ENCODE data around the gene CCNI2.

Gene CCNI2

DNA sequence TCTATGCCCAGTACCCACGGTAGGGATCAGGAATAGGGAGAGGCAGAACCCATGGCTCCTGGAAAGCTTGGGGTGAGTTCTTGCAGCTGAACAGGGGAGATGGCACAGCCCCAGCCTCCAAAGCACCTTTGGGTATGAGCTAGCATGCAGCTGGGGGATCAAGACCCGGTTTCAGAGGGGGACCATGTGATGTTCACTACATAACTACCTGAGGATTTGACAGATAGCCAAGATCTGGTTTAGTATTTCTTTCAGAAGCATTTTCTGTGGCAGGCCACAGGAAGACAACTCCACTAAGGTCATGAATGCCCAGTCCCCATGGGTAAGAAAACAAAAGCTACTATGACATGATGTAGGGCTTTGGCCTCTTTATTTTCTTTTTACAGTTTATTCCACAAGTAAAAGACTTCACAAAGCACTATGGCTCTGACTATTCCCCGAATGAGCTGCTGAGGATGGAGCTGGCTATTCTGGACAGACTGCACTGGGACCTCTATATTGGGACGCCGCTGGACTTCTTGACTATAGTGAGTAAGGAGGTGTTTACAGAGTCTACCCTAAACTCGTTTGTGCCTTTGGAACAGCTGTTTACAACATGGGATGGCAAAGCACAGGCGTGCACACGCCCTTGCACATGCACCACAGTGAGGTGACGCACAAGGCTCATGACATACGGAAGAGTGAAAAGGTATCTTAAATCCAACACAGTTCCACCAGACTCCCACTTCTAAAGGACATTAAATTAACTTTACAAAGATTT, 3.4 kb downstream of the CCNI2 start:
- no peak for DNase-seq

DNA sequence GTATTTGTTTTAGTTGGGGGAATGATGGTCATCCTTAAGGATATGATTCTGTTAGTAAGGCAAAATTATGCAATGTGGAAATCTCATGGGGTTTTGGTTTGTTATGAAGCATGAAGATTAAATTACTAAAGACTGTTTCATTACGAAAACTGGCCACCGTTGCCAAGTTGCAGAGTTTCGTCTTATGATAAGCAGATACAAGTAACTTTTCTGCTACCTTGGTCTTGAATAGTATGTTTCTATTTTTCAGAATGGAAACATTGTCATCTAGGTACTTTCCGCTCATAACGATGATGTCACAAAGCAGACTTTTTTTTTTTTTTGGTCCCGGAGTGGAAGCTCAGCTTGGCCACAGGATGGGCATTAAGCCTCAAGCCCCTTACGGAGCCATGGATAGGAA, 4.2 kb downstream of the CCNI2 start:
- no peak for DNase-seq

DNA sequence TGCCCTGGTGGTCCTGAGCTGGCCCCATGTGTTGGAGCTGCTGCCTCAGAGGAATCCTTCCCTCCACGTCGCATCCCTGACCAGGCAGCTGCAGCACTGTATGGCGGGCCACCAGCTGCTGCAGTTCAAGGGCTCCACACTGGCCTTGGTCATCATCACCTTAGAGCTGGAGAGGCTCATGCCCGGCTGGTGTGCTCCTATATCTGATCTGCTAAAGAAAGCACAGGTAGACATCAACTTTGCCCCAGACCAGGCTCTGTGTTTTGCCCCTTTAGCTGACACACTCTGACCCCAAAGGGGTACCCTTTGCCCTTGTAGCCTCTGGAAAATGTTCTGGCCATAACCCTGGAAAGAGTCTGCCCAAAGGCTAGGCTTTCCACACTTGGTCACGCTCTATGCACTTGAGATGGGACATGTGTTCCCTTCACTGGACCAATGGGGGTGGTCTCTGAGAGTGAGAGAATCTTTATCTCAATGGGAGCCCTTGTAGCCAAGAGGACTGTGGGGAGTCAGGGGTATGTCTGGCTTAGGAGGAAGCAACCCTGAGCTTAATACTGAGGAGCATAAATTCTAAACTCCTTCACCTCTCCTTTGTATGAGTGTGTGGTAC, 4.8 kb downstream of the CCNI2 start:
- no peak for DNase-seq

DNA sequence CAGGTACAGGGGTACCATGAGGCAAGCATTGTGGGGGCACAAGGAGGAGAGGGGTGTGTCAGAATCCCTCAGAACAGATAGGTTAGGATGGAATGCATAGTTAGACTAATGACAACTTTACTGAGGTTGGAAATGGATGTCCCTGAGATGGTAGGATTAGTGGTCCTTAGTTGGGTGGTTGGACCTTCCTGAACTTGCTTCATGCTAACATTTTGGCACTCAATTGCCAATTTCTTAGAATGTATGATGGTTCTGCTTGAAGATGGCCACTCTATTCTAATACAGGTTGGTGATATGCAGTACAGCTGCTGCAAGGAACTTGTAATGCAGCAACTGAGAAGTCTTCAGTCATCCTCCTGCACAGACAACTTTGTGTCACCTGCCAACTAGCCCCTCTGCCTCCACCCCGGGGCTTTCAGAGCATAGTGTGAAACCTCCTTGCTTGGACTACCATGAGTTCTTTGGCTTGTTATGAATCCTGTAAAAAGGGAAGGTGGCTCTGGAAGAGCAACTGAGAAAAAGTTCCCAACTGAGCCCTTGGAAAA, 5.4 kb downstream of the CCNI2 start:
- no peak for DNase-seq

DNA sequence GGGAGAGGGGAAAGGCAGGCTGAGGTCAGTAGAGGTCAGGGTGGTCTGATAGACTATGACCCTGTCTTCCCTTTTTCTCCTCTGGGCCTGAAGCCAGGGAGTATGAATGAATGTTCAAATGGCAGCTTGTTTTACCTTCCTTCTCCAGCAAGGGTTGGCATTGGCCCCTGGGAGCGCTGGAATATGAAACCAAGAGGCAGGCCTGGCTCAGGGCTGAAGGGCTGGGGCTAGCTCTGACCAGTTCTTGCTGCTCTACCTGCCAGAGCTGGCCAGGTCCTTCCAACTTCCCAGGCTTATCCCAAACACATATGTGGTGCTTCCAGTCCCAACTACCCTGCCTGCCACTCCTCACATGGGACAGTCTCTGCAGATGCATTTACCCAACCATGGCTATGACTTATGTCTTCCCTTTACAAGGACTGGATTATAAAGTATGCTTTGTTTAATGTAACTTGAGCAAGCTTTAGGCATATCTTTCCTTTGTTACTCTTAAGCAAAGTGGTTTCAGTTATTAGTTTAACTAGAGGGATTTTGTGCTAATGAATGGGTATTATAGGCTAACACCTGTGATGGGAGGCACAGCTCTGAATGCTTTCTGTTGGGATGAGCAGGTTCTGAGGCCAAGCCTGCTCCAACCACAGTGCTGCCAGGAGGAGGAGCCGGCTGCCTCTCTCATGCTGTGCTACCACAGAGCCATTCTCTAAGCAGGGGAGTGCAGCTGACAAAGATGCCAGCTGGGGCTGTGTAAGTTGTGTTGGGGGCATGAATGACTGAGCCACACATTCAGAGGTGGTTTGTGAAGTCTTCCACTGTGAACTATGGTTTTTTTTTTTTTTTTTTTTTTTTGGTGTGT, 6.1 kb downstream of the CCNI2 start:
- DNase-seq, result no peak

DNA sequence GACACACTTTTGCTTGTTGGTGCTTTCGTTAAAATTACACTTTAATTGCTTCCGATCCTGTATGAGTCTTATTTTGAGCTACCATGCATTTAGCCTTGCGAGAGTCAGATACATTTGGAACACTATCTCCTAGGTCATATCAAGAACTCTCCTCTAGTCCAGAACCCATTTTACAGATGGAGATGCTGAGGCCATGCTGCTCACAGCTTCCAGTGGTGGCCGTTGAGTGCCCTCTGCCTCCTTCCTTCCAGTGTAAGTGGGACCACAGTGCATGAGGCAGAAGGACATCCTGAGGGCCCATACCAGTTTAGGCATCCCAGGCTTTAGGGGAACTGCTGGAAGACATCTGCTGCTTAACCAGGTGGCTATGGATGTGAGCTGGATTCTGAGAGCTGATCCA, 6.9 kb downstream of the CCNI2 start:
- DNase-seq, result no peak

DNA sequence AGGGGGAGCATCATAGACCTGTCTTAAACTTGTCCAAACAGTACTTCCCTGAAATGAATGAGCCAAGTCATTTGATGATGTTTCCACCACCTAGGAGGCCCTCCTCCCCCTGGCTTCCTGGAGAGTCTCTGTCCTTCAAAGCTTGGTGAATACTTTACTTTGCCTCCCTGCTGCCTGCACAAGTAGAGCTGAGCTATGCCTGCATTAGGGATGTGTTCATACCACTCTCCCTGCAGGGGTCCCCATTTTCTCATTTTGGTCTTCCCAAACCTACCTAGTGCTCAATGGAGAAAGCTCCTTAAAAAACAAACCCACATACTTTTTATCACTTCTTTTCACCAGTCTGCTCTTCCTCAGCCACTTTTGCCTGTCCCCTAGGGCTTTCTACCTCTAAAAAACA, 7.7 kb downstream of the CCNI2 start:
- DNase-seq, result no peak

DNA sequence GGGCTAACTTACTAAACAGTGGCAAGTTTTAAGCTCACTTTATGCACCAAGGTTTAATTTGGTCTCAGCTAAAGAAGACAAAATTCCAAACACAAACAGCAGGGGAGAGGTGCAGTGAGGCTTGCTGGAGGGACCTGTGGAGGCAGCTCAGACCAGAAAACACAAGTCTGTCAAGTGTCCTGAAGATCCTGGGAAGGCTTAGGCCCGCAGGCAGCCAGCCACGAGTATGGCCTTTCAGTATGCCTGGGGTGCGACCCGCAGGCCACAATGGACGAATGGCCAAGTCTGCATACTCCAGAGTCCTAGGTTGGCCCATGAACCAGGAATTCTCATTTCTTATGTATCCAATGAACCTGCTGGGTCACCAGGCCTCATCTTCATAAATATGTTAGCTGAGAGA, 9.3 kb downstream of the CCNI2 start:
- DNase-seq, result no peak

DNA sequence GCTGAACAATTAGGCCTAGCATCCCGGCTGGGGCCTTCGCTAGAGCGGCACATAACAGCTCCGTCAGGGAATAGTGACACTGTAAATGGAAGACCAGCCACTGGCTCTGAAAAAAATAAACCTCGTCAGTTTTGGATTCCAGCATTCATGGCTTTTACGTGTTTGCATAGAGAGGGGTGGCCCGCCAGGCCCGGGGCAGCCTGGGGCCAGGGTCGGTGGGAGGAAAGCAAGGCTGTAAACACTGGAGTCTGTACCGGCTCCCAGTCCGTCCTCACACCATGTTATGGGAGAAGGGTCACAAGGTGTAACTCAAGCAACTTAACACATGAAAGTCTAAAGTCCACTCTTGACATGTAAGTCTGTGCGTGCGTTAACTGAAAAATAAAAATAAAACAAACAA, 11.2 kb downstream of the CCNI2 start:
- no peak for DNase-seq

DNA sequence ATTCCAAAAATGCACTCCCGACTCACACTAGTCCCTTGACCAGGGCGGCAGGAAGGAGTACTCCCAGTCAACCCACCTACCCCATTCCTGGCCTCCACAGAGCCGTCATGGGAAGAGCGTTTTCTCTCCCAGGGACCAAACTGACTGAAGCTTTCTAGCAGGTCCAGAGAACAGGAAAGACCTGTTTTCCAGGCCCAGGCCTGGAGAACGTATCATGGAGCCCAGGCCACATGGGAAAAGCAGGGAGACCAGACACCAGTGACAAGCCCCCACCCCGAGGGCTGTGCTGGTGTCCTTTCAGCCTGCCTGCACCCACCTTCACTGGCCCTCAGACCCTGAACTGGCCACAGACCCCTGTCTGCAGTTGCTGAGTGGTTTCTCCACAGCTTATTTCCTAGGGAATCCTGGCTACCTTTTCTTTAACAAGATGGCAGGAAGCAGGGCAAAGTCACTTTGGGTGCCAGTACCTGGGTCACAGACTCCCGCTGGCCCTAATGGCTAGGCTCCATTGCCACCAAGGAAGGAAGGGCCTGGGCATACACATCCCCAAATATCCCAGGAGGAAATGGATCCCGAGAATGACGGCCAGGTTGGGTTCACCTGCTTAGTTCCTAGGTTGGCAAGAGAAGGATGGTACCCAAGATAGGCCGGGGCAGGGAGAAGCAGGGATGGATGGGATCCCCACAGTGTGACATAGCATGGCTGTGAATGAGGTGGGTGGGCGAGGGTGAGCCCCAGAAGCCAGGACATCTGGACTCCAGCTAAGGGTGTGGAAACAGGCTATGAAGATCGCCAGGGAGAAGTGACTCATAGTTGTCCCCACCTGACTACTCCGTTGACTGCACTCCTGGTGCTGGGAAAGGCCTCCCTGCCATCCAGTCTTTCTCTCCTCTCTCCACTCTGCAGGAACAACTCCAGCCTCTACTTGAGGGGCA, 12.2 kb downstream of the CCNI2 start:
- DNase-seq, result no peak

DNA sequence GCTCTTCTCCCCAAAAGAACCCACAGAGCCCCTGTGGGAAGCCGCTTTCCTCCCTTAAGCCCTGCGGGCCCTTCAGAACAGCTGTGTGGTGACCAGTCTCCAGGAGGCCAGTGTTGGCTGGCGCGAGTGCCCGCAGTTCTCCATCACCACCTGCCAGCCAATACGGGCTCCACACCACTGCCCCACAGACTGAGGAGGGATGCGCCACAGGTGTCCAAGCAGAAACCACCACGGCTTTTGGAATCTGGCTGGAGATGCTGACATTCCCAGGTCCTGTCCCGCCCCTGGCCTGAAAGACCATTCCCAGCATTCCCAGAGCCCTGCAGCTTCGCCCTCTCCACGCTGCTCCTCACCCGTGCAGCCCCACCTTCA, 12.8 kb downstream of the CCNI2 start:
- DNase-seq, result no peak

DNA sequence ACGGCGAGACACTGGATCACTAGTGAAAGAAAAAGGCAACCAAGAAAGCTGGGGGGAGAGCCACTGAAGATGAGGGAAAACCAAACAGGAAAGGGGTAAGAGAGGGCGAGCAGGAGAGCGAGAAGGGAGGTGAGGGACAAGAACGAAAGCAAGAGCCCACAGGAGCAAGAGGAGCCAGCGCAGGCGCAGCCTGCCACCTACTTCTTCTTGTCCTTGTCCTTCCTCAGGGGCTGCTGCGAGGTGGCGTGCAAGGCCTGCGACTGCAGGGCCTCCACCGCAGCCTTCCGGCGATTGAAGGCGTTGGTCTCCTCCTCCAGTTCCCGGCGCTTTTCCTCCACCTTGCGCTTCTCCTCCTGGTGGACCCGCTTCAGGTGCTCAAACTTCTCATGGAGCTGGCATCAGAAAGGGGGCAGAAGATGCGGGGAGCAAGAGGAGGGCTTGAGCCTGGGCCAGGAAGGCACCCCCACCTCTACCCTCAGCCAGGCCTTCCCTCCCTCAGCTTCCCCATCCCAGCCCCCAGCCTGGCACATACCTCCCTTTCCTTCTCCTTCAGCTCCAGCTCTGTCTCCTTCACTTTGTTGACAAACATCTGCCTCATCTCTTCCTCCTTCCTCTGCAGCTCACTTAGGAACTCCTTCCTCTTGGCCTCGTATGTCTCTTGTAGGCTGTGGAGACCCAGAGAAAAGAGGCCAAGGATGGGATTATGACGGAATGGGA, 13.5 kb downstream of the CCNI2 start:
- DNase-seq, result no peak

DNA sequence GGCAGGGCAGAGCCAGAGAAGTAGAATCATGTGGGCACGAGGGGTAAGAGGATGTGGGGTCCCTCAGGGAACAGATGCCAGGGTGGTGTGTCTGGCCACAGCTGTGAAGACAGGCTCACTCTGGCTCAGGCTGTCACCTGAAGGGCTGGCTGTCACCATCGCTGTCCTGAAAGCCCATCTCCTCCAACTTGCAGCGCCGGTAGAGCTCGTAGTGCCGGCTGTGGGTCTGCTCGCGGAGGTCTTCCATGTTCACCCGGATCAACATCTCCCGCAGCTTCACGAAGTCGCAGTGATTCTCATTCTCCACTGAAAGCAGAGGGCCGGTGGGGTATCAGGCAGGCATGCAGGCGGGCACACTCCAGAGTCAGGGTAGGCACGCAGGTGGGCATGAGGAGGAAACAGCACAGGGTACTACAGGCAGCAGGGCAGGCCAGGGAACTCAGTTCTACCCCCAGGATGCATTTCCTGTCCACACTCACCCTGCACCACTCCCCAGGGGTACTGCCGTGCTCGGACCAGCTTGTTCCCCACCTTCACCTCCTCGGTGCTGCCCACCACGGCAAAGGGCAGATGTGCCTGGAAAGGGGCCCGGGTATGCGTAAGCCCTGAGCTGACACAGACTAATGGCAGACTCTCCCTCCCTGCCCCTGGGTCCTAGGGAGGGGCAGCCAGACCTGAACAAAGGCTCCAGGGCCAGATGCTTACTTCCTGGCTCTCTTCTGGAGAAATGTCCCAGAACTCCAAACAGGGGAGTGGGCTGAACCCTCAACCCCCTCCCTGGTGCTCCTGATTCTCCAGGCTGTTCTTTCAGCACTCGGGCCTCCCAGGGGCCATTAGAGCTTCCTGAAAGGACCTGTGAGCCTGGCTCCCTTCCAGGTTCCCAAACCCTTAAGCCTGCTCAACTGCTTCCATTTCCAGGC, 14.4 kb downstream of the CCNI2 start:
- no peak for DNase-seq

DNA sequence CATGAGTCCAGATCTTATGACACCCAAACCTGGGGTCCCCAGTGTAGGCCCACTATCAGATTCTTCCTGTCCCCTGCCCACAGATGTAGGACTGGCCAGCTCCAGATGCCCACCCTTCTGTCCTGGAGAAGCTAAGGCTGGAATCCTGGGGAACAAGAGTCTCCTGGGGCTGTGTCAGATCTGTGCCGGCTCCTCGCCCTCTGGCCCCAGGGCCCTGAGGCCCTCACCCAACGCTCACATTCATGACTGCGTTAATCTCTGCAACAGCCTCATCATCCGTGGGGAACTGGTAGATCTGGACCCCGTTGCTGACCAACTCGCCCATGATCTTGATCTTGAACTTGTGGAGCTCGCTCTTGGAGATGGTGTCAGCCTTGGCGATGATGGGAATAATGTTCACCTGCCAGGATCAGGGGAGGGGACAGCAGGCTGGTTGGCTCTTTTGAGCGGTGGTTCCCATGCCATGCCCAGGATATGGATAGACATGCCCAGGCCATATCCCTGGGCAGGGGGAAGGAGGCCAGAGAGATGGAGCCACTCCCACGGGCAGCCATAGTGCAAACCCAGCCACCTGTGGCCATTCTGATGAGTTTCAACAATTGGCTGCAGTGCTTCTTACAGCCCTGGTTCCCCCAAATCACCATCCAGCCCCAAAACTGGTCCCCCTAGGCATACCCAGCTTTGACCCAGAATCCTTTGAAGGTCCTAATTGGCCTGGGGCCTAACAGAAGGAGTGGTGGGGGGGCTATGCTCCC, 15.2 kb downstream of the CCNI2 start:
- no peak for DNase-seq

DNA sequence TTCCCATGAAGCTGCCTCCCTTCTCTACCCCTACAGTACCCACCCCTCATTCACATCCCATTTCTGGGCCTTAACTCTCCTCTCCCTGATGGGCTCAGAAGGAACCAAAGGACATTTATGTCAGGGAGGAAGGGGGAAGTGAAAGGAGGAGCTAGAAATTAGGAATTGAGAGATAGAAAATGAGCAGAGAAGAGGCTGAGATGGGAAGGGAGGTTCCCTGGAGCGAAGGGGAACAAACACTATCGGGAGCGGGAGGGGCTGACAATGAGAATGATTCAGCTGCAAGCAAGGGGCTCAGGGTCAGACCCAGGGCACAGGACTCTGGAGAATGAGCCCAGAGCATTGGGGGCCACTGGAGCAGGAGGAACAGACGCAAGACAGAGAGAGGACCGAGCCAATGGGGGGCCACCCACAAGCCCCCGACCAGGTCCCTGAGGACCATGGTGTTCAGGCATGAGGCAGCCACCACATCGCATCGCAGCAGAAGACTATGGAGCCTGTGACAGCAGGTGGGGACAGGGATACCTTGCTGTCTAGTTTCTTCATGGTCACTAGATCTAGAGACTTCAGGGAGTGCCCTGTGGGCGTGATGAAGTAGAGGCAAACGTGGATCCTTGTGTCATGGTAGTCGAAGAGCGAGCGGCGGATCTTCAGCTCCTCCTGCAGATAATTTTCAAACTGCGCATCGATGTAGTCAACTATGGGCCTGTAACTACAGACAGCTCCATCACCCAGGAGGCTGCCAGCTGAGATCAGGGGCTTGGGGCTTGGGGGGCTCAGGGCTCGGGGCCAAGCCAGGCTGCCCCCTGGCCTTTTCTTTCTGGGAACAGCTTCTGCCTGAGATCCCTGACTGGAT, 16.2 kb downstream of the CCNI2 start:
- DNase-seq, result no peak

DNA sequence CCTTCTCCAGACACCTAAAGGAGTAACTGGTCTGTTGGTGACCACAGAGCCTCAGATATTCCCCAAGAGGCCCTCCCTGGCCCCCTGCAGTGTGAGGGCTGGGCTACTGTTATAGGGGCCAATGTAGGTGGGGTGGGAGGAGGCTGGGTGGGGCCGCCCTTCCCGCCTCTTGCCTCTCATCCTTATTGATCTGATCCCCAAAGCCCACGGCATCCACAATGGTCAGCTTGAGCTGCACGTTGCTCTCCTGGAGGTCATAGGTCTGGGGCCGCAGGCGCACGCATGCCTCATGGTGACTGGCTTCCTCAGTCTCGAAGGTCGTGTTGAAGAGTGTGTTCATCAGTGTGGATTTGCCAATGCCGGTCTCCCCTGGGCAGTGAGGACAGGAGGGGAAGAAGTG, 16.8 kb downstream of the CCNI2 start:
- DNase-seq, result no peak

DNA sequence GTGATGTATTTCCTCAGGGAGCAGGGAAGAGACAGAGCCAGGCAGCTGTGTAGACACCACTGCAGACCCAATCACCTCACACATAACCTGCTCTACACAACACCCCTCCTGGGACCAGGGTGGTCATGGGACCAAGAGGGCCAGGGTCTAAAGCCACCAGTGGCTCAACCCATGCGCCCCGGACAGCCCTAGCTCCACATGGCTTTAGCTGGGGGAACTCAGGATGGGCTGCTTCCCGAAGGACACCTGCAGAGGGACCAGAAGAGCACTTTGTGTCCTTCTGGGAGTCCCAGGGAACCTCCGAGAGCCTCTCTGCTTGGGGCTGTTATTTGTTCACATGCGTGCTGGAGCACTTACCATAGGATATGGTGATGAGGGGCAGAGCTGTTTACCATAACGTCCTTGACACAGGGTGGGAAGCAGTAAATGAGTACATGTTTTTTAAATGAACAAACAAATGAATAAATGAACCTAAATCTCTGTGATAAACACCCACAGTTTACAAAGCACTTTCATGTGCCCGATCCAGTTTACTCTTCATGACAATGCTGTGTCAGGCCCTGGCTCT, 17.5 kb downstream of the CCNI2 start:
- no peak for DNase-seq

DNA sequence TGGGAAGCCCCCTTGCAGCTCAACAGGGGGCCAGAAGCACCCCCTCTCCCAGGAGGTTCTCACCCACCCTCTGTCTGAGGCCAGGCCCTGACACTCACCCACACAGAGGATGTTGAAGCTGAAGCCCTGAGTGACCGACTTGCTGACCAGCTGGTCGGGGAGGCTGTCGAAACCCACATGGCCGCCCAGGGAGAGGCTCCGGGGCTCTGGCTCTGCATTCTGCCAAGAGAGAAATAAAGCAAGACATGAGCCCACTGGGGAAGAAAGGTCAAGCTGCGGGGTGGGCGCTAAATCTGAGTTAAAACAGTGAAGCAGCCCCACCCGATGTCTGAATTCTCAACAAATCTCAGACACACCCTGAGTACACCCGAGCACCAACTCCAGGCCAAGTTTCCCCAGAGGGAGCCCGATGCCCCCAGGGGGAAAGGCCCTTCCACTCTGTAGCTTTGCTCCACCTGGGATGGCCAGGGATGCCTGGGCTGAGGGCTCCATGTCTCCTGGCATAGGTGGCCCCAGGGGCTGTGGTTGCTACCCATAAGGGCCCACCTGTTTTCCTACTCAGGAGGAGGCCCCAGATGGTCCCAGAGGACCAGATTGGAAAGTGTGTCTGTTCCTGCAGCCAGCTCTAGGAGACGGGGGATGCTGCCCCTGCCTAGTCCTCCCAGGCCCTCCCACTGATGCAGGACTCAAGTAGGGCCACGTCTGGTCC, 18.2 kb downstream of the CCNI2 start:
- no peak for DNase-seq

Data from activated naive CD4-positive, alpha-beta T cell (primary cell).